Stimulated activated CD8-positive, alpha-beta memory T cell treated with anti-CD3 and anti-CD28 coated beads, Interleukin-4, amount 100 ng/mL, for 4 hours (primary cell): ENCODE data around the gene POLR3K.

Experiments used
- DNase-seq, 2 donors: peaks; one replicate each; pipeline ENCODE4 v3.0.0-alpha.2; 2020; ENCODE audit warnings: low read depth in 2 of 2, low spot score in 1 of 2

POLR3K gene

DNA sequence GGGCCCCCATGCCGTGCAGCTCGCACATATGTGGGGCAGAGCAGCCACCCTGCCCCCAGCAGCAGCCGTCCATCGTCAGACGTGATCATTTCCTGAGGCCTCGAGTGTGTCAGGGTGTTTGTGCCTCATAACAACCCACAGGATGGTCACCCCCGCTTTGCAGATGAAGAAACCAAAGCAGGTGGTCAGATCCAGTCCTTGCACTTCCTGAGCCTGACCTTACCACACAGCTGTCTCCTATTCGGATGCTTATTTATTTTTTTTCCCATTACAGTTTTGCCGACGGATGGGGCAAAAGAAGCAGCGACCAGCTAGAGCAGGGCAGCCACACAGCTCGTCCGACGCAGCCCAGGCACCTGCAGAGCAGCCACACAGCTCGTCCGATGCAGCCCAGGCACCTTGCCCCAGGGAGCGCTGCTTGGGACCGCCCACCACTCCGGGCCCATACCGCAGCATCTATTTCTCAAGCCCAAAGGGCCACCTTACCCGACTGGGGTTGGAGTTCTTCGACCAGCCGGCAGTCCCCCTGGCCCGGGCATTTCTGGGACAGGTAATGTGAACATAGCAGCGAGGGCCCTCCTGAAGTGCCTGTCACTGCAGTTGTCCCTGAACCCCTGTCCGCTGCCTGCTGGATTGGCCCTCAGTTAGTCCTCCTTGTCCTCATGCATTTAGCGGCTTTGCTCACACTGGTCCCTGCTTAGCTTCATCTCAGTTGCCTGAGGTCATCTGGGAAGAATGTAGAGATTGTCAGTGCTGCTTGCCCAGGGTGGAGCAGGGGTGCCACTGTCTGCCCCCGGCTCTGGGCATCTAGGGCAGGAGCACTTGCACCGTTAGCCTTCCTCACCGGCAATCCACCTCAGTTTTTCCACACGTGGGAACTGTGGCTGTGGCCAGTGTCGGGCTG is 26.0 kb upstream of the POLR3K start:
- DNase-seq = no peak

DNA sequence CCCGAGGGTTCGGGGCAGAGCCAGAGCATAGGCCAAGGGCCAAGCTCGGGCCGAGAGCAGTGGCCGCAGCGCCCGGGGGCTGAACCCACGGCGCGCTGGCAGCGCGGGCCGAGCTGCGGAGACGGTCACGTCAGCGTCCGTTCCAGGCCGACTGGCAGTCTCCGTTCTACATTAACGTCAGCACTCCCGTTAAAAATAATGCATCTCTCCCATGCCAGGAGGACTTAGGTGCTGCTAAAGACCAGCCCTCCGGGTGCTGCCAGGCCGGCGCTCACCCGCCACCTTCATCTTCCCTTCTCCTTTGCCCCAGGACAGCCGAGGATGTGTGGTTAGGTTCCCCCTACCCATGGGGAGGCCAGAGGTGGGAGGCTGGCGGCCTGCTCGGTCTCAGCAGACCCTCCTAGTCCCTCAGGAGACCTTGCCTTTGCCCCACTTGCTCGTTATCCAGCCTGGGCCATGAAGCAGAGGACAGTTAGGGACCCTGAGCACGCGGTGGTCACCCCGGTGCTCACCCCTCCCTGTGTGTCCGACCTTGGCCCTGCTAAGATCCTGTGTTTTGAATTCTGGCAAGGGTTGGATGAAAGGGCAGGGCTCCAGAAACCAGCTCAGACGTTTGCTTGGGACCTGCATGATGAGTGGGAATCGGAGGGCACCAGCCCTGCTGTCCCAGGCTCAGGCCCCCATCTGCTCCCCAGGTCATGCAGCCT is 25.2 kb upstream of the POLR3K start:
- no peak for DNase-seq

DNA sequence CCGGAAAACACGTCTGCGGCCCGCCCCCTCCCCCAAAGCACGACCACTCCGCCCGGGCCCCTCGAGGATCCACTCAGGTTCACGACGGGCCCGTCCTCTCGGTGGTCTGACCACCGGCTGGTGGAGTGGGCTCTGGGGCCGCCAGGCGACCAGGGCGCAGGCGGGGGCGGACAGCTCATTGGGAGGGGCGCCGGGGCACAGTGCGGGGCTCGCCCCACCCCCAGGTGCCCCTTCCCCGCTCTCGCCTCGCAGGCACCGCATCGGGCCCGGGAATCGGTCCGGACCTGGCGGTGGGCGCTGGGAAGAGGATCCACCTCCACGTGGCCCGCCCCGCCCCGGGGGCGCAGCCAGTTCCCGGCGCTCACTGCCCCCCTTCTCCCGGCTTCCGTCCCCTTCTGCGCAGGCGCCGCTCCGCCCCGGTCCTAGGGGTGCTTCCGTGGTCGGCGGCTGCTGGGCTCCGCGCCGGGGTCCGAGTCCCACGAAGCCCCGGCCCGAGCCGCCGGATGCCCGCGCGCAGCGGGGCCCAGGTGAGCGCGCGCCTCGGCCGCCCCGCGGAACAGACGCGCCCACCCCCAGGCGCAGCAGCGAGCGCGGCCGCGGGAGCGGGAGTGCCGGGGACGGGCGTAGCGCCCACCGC is 24.5 kb upstream of the POLR3K start, which contains the start of gene MPG:
TSS of gene MPG (plus strand) at position 419 of the 637 bp plus-strand sequence. CDS start at position 504, 85 bp downstream.
- DNase-seq = peak; percentile 58 to 70

DNA sequence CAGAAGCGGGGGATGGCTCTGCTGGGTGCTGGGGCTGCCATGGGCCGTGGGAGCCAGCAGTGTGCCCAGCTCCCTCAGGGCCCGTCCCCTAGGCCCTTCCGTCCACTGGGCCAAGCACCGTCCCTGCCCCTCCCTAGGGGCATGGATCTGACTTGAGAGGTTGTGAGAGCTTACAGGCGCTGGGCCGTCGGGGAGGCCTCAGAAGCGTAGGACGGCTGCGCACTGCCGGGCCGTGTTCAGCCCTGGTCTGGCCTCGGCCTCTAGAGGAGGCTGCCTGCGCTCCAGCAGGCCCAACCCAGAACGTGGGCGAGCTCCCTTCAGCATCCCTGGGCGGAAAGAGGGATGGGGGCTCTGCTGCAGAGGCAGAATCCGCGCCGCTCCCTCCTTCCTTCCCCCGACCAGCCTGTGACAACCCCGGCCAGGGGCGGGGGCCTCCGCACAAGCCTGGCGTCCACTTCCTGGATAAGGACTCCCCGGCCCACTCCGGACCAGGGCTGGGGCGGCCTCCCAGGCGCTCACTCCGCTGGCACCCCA is 23.9 kb upstream of the POLR3K start:
- no peak for DNase-seq

DNA sequence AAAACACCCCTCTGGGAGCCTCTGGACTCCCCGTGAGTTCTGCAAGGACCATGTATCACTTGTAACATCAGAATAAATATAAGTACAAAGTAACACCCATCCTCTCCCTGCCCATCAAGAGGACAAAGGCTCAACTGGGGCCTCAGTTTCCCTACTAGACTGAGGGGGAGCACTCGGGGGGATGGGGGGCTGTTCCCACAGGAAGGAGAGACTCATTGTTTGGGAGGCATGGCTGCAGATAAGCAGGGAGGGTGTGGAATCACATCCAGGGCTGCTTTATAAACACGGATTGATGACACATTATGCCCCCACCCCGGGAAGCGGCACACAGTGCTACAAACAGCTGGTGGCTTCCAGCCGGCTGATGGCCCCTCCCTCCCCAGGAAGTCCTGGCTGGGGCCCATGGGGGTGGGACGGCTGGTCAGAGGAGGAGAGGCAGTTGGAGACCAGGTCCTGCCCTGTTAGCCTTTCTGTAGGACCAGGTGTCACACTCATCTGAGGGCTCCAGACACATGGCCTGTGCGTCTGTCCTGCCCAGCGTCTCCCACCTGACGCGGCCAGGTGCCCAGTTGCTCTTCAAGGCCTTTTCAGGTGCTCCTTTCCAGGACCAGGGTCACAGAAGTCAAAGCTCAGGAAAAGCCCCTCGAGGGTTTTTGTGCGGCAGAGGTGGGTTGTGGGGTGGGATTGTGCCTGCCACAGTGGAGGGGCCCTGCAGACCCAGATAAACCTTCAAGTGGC is 23.3 kb upstream of the POLR3K start:
- DNase-seq = no peak

DNA sequence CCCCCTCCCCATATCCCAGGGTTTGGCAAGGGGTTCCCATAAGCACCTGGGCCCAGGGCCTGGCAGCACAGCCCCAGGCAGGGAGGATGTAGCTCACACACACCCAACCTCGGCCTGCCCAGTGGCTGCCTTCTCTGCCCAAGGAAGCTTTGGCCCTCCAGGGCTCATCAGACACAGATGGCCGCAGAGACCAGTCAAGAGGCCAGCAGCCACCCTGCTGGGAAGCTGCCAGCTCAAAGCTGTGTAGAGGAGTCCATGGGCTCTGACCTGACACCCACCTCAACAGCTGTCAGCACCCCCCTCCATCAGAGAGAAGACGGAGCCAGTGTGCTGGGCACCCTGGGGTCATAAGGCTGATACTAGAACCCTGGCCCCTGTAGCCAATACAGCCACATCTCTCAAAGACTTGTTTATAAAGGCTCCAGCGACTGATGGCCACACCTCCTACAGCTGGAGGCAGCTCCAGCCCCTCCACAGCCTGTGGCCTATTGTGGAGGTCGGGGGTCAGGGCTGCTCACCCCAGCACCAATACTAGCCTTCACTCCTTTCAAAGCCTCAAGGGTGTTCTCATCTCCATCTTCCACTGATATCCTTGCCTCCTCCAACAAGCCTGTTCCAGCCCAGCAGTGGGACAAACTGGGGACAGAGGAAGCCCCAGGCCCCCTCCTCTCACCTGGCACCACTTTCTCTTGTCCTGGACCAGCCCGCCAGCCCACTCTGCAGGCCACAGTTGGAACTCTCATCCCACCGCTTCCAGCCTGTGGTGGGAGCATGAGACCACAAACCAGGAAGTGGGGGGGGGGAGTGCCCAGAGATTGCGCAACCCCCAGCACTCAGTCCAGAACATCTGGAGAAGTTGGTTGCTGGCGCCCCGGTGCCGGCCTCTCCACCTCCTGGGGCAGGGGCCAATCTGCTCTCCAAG is 22.4 kb upstream of the POLR3K start:
- no peak for DNase-seq

DNA sequence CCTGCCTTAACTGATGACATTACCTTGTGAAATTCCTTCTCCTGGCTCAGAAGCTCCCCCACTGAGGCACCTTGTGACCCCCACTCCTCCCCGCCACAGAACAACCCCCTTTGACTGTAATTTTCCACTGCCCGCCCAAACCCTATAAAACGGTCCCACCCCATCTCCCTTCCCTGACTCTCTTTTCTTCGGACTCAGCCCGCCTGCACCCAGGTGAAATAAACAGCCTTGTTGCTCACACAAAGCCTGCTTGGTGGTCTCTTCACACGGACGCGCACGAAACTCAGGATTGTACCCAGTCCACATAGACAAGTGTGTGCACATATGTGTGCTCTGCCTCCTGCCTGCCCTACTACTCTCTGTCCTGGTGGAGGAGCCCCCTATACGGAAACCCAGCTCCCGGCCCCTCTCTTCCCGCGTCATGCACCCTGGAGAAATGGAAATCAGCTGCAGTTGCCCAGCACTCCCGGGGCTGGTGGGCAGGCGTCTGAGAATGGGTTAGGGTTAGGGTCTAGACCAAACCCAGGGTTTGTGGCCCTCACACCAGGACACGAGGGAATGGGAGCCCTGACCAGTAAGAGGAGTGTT is 21.4 kb upstream of the POLR3K start:
- DNase-seq = no peak

DNA sequence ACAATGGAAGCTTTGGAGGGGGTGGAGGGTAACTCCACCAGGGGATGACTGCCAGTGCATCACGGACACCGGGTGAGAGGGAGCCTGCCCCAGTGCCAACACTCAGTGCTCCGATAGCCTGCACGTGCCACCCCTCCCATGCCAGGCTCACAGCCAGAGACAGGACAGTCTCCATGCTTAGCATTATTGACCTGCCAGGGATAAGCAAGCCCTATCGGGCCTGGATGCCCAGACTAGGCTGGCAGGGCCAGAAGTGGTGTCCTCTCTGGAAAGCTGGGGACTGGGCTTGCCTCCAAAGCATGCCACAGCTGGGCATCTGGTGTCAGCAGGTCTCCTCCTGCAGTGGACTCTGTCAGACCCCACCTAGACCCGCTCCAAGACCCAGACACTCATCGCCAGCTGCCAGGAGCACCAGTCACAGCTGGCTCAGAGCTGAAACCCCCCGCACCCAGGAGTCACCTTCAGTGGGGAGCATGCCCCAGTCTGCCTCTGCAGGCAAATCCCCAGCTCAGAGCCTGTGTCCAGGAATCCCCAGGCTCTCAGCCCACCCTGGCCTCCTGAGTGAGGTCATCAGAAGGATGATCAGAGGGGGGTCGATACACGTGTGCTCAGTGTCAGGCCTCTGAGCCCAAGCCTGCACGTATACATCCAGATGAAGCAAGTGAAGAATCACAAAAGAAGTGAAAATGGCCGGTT is 20.8 kb upstream of the POLR3K start:
- DNase-seq = no peak

DNA sequence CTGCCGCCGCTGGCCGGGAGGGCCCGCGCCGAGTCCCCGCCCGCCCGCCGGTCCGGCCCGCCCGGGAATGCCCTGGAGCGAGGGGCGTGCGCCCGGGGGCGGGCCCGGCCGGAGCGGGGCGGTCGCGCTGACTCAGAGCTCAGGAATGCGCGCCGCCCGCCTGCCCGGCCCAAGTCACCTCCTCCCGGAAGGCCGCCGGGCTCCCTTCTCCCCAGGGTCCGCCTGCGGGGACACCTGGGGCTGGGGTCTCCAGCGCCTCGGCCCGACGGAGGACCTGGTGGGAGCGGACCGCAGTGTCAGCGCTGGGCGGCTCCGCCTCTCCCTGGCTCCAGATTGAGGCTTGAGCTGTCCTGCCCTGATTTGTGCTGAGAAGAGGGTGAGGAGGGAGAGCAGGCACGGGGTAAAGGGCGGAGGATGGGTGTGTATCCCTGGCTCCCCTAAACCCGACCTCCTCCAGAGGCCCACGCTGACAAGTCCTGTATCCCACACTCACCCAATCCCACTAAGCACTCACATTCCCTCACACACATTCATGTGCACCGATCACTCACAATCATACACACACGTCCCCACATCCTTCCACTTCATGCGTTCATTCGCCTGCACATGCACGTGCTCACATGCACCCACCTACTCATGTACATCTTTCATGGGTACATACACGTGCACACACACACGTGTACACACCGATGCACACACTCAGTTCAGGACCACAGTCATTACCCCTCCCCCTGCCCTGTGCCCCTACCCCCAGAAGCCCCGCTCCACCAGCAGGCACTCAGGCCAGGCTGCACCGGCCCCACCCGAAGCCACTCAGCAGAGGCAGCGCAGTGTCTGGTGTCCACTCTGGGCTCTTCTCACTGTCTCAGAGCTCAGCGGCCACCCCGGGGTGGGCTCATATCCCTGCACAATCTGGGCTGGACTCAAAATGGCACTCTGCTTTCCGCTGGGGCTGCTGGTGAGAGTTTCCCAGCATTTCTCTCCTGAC is 19.4 kb upstream of the POLR3K start, which contains the start of gene RHBDF1:
TSS of gene RHBDF1 (minus strand) at position 71 of the 988 bp plus-strand sequence. CDS start 7,616 bp downstream, outside the sequence.
- DNase-seq = no peak

DNA sequence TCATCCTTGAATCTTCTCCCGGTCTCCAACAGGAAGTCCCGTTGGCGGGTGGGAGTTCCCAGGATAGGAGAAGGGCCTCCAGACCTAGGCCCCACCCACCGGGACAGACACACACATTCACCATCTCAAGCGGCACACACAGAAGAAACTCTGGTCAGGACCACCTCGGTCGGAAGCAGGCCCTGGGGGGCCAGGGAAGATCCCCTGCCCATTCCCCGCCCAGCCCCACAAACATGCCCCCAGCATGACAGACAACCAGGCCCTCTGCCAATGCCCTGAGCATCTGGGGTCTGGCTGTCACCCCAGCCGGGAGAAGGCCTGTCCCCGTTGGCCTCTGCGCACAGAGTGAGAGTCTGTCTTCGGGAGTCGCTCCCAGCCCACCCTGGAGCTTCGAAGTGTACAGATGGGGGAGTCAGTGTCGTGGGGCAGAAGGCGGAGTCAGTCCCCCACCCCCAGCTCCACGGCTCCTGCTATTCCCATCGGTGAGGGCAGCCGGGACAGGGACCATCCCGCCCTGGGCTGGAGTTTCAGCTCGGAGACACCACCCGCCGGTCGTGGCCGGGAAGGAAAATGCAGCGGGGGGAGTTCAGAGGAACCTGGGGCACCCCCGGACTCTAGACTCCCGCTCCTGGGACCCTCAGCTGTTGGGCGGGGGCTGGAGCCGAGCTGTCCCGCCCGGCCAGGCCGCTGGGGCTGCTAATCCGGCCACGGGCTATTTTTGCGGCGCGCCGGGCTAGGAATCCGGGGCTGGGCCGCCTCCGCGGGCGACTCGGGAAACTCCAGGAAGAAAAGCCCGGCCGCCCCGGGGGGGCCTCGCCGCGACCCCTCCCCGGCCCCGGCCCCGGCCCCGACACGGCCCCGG is 18.4 kb upstream of the POLR3K start:
- no peak for DNase-seq

DNA sequence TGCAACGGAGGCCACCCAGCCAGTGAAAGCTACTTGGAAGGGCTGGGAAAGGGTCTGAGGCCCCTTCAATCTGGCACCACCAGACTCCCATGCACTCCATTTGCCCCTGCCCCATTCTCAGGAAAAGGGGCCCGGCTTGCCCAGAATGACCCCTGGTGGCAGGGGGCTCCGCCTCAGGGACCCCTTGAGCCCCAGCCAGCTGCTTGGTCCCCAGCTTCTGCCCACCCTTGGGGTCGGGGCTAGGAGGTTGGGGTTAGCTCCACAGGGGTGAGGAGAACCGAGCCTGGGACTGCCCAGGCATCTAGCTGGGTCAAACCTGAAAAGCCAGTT is 17.8 kb upstream of the POLR3K start:
- no peak for DNase-seq

DNA sequence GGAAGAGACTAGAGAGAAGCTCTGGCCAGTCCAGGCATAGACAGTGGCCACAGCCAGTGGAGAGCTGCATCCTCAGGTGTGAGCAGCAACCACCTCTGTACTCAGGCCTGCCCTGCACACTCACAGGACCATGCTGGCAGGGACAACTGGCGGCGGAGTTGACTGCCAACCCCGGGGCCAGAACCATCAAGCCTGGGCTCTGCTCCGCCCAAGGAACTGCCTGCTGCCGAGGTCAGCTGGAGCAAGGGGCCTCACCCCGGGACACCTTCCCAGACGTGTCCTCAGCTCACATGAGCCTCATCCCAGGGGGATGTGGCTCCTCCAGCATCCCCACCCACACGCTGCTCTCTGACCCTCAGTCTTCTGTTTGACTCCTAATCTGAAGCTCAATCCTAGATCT is 15.8 kb upstream of the POLR3K start:
- no peak for DNase-seq

DNA sequence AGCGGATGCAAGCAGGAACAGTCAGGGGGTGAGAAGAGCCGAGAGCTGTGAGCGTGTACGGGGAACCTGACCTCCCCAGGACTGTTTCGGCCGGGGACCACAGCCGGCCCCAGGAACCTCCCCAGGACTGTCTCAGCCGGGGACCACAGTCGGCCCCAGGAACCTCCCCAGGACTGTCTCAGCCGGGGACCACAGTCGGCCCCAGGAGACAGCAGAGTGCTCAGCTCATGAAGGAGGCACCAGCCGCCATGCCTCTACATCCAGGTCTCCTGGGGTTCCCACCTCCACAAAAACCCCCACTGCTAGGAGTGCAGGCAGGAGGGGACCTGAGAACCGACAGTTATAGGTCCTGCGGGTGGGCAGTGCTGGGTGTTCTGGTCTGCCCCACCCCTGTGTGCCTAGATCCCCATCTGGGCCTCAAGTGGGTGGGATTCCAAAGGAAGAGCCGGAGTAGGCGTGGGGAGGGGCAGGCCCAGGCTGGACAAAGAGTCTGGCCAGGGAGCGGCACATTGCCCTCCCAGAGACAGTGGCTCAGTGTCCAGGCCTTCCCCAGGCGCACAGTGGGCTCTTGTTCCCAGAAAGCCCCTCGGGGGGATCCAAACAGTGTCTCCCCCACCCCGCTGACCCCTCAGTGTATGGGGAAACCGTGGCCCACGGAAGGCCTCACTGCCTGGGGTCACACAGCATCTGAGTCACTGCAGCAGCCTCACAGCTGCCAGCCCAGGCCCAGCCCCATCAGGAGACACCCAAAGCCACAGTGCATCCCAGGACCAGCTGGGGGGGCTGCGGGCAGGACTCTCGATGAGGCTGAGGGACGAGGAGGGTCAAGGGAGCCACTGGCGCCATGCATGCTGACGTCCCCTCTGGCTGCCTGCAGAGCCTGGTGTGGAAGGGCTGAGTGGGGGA is 14.7 kb upstream of the POLR3K start:
- DNase-seq = no peak

DNA sequence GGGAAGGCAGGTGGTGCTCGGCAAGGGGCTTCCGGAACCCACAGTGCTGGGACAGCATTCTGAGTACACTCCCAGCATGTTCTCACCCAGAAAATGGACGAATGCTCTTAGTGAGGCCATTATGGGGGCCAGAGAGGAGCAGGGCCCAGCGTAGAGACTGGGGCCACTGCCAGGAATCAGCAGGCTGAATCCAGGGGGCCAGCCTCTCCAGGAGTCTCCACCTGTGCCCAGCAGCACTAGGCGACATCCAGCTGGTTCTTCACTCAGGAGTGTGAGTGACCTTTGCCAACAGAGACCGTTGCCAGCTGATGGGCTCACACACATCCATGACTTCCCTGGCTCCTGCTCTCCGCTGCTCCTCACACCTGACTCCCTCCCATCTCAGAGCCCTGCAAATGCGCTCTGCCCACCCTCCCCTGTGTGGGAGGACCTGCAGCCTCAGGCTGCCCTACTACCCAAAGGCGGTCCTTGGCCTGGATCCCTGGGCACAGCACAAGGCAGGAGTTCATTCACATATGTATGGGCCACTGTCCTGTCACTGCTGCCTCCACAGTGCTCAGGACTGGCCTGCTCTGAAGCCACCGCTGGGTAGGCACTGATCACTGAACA is 13.9 kb upstream of the POLR3K start:
- DNase-seq = no peak
